Measurements from ENCODE around the gene AOPEP.

Gene AOPEP

GRCh38 chr9:94794476-94795167 lies 68.1 kb downstream of the AOPEP start:
- no peak for DNase-seq (ENCODE audit: low spot score)

- DNase-seq (ENCODE audit: low spot score) = no peak
Measured at GRCh38 chr9:94796687-94797086, 70.2 kb downstream of the AOPEP start.

- DNase-seq (ENCODE audit: low spot score) = no peak
Measured at GRCh38 chr9:94798201-94798600, 71.7 kb downstream of the AOPEP start.

- no peak for DNase-seq (ENCODE audit: low spot score)
Measured at GRCh38 chr9:94798708-94799107, 72.2 kb downstream of the AOPEP start.

- no peak for DNase-seq (ENCODE audit: low spot score)
Measured at GRCh38 chr9:94799578-94800264, 73.2 kb downstream of the AOPEP start.

GRCh38 chr9:94800424-94801117 lies 74.1 kb downstream of the AOPEP start:
- DNase-seq (ENCODE audit: low spot score) = no peak

GRCh38 chr9:94801234-94801633 lies 74.7 kb downstream of the AOPEP start:
- DNase-seq (ENCODE audit: low spot score) = no peak

GRCh38 chr9:94801681-94802080 lies 75.2 kb downstream of the AOPEP start:
- DNase-seq (ENCODE audit: low spot score) = no peak

GRCh38 chr9:94802251-94802650 lies 75.8 kb downstream of the AOPEP start:
- DNase-seq (ENCODE audit: low spot score) = no peak

GRCh38 chr9:94802793-94803192 lies 76.3 kb downstream of the AOPEP start:
- no peak for DNase-seq (ENCODE audit: low spot score)

- no peak for DNase-seq (ENCODE audit: low spot score)
Measured at GRCh38 chr9:94804316-94804715, 77.8 kb downstream of the AOPEP start.

GRCh38 chr9:94805051-94805489 lies 78.6 kb downstream of the AOPEP start:
- no peak for DNase-seq (ENCODE audit: low spot score)

- no peak for DNase-seq (ENCODE audit: low spot score)
Measured at GRCh38 chr9:94805585-94805984, 79.1 kb downstream of the AOPEP start.

GRCh38 chr9:94806307-94806893 lies 79.9 kb downstream of the AOPEP start:
- no peak for DNase-seq (ENCODE audit: low spot score)

- no peak for DNase-seq (ENCODE audit: low spot score)
Measured at GRCh38 chr9:94807556-94807955, 81.1 kb downstream of the AOPEP start.

- DNase-seq (ENCODE audit: low spot score) = no peak
Measured at GRCh38 chr9:94808926-94809700, 82.6 kb downstream of the AOPEP start.

- DNase-seq (ENCODE audit: low spot score) = no peak
Measured at GRCh38 chr9:94809778-94810177, 83.3 kb downstream of the AOPEP start.

- no peak for DNase-seq (ENCODE audit: low spot score)
Measured at GRCh38 chr9:94811074-94811473, 84.6 kb downstream of the AOPEP start.

GRCh38 chr9:94812343-94812742 lies 85.8 kb downstream of the AOPEP start:
- DNase-seq (ENCODE audit: low spot score) = no peak

GRCh38 chr9:94813379-94813778 lies 86.9 kb downstream of the AOPEP start:
- no peak for DNase-seq (ENCODE audit: low spot score)

GRCh38 chr9:94817291-94818177 lies 91.0 kb downstream of the AOPEP start:
- DNase-seq (ENCODE audit: low spot score) = no peak

All from putamen (tissue), 1 donor.